Jurkat, Clone E6-1 (cell line): ENCODE data around the gene GYS1.

Source experiments
- DNase-seq: peaks from one replicate; pipeline ENCODE4 v3.0.0-alpha.2; 2011; ENCODE audit warnings: low read depth, low spot score
- H3K4me3 ChIP-seq: 2 replicates; pipeline ENCODE4 v1.5.1; 2011; ENCODE audit warnings: mild to moderate bottlenecking, low read length, control low read depth, moderate library complexity

The GYS1 gene

DNA sequence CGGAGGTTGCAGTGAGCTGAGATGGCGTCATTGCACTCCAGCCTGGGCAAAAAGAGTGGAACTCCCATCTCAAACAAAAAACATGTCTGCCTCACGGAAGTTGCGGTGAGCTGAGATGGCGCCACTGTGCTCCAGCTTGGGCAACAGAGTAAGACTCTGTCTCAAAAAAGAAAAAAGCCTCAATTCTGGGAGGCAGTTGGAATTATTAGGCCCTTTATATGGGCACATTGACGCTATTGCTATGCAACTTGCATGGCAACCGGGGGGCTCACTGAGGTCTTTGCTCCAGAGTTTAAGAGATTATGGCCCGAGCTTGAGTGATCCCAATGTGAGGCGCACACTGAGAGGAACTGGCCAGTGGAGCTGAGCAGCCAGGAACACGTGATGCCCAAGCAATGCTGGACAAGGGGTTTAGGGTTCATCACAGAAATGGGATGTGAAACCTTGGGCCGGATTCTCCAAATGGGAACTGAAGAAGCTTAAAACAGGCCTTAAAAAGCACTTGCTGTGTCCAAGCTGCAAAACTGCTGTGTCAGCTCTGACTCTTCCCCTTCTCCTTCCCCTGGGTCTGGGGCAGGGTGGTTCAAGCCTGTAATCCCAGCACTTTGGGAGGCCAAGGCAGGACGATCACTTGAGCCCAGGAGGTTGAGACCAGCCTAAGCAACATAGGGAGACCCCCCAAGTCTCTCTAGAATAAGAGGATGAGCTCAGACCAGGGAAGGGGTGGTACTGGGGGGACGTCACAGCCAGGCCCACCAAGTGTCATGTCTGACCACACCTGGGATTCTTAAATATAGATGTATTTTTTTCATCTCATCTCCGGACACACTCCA lies 25.5 kb downstream of the GYS1 start:
- H3K4me3 ChIP-seq, result no peak overlapping the region
- no peak for DNase-seq

DNA sequence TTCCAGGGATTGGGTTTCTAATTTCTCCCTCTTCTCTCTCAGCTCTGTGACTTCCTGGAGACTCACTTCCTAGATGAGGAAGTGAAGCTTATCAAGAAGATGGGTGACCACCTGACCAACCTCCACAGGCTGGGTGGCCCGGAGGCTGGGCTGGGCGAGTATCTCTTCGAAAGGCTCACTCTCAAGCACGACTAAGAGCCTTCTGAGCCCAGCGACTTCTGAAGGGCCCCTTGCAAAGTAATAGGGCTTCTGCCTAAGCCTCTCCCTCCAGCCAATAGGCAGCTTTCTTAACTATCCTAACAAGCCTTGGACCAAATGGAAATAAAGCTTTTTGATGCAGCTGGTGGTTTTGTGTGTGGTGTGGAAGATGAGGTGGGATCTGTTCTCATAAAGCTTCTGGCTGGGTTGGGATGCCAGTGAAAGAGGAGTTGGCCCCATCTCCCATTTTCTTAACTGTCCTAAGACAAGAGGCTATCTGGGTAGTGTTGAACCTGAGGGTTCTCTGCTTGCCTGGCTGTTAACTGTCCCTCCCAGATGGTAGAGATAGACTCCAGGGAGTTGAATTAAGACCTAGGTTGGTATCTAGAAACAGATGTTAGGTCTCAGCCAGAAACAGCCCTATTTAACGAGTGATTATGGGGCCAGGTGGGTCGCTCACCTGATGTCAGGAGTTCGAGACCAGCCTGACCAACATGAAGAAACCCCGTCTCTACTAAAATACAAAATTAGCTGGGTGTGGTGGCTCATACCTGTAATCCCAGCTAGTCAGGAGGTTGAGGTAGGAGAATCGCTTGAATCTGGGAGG lies 26.4 kb downstream of the GYS1 start:
- peak overlapping the region; percentile 78 for H3K4me3 ChIP-seq
- no peak for DNase-seq

DNA sequence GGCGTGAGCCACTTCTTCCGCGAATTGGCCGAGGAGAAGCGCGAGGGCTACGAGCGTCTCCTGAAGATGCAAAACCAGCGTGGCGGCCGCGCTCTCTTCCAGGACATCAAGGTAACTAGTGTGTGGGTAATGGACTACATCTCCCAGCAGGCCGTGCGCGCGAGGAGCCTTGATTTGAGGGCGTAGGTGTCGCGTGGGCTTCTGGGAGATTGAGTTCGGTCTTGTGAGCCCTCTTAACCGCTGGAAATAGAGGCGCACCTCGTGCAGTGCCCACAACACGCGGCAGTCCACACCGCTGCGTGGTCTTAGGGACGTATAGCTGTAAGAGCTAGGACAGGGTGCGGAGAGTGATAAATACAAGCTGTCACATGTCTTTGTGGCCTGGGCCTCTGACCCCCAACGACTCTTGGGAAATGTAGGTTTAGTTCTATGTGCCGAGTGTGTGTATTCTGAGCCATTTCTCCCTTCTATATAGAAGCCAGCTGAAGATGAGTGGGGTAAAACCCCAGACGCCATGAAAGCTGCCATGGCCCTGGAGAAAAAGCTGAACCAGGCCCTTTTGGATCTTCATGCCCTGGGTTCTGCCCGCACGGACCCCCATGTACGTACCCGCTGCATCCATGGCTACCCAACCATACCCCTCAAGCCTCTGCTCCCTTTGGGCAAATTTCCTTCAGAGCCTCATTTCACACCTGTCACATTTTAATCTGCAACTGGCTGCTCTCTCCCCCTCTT lies 27.1 kb downstream of the GYS1 start:
- DNase-seq, result peak; percentile 91

DNA sequence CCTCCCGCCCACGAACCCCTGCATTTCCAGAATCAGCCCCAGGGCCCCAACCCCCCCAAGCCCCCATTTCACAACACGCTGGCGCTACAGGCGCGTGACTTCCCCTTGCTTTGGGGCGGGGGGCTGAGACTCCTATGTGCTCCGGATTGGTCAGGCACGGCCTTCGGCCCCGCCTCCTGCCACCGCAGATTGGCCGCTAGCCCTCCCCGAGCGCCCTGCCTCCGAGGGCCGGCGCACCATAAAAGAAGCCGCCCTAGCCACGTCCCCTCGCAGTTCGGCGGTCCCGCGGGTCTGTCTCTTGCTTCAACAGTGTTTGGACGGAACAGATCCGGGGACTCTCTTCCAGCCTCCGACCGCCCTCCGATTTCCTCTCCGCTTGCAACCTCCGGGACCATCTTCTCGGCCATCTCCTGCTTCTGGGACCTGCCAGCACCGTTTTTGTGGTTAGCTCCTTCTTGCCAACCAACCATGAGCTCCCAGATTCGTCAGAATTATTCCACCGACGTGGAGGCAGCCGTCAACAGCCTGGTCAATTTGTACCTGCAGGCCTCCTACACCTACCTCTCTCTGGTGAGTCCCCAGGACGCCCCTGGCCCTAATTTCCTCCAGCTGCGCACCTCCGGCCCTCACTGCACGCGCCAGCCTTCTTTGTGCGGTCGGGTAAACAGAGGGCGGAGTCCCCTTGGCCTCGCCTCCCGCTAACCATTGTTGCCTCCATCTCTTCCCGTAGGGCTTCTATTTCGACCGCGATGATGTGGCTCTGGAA lies 27.9 kb downstream of the GYS1 start, which contains the start of gene FTL:
Gene FTL, plus strand, starts transcription at position 270 of the 766 bp plus-strand sequence. Its CDS starts 199 bp downstream, at position 469.
- peak within 1 kb of the TSS; percentile 78 for H3K4me3 ChIP-seq

More for the DNA sequence above, 27.1 kb downstream of the GYS1 start:
- peak overlapping the region; percentile 78 for H3K4me3 ChIP-seq

DNA sequence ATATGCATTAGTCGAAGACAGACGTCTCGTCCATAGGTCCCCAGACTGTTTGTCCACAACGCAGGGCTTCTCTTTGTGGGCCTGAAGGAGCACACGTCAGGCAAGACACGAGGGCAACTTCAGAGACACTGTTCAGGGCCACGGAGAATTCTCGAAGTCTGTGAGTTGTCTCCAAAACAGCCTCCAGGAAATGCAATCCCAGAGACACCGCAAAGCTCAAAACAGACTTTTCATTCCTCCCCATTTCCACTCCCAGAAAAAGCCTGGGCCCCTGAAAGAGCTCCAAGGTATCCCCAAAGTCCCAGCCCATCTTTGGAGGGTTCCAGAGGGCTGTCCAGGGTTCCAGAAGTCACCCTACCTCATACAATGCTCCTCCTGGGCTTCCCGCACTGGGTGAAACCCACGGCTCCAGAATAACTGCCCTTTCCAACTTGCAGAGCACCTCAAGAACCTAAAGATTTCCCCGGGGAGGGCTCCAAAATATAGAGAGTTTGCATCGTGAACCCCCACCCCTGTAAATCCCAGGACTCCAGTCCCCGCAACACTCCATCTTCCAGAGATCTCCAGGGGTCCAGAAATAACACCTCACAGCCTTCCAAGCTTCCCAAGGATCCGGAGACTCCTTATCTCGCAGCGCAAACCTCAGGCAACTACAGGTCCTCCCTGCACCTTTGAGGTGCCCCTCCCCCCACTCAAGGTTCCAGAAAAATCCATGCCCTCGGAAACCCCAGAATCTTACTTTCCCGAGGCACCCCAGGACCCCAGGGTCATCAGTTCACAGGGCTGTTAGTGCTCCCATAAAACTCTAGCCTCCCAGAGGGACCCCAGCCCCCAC lies 28.7 kb downstream of the GYS1 start:
- DNase-seq, result no peak
- H3K4me3 ChIP-seq, result peak overlapping the region; percentile 78

More for the DNA sequence above, 27.9 kb downstream of the GYS1 start, which contains the start of gene FTL:
- DNase-seq, result peak; percentile 88

DNA sequence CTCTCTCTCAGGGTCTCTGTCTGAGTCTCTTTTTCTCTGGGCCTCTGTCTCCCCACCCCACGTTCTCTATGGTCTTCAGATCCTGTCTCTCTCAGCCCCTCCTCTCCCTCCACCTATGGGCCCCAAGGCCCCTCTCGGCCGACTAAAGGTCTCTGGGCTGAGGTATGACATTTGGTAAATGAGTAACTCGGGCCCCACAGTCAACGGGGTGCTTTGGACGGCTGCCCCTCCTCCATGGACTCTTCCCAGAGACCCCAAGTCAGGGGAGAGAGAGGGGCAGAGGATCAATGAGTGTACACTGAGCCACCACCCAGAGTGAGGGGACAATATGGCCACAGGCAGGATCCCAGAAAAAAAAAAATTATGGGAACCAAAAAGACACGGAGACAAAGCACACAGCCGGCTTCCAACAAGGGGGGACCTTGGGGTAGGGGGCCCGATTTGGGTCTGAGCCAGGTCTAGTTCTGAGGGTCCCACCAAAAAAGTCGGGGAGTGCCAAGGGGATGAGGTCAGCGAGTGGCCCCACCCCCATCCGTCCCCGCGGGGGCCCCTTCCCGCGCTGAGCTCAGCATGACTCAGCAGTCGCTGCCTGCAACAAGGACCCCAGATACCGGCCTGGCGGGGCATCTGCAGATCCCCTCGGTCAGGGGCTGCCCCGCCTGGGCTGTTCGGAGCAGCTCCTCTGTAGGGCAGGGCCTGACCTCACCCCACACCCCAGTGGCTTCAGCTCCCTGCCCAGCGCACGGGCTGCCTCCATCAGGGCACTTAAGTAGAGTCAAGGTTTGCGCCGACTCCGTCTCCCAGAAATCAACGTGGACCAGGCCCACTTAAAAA lies 29.5 kb downstream of the GYS1 start:
- no peak overlapping the region for H3K4me3 ChIP-seq
- DNase-seq, result no peak

DNA sequence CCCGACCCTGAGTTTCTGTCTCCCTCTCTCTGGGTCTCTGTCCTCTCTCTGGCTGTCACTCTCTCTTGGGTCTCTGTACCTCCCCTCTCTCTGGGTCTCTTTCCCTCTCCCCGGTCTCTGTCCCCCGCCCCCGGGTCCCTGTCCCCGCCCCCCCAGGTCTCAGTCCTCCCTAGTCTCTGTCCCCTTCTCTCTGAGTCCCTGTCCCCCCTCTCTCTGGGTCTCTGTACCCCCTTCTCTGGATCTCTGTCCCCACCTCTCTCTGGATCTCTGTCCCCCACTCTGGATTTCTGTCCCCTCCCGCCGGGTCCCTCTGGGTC lies 30.3 kb downstream of the GYS1 start:
- no peak overlapping the region for H3K4me3 ChIP-seq
- DNase-seq, result no peak

DNA sequence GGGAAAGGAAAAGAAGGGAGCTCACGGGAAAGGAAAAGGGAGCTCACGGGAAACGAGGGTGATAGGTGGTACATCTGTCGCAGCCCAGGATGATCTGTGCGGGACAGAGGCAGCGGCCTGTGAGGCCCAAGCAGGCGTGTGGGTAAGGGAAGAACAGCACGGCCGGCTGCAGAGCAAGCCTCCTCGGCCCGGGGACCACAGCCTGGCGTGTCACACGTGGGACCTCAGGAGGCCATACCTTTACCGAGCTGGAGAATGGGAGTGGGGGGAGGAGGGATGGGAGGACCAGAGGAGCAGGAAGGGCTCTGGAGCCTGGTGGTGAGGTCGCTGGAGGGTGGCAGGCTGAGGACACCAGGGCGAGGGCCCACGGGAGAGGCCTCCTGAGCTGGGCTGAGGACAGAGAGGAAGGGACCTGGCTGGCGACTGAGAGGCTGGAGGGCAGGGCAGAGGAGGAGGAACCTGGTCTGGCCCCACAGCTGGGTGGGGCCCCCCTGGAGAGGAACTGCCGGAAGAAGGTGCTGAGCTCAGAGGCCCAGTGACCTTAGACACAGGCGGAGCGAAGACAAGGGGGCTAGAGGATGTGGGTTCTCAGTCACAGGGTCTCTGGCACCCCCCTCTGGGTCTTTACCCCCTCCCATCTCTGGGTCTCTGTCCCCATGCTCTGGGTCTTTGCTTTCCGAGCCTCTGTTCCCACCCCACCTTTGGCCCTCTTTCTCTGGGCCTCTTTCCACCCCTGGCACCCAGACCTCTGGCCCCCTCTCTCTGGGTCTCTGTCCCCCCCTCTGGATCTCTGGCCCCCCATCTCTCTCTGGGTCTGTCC lies 30.9 kb downstream of the GYS1 start:
- DNase-seq, result no peak
- H3K4me3 ChIP-seq, result no peak overlapping the region

DNA sequence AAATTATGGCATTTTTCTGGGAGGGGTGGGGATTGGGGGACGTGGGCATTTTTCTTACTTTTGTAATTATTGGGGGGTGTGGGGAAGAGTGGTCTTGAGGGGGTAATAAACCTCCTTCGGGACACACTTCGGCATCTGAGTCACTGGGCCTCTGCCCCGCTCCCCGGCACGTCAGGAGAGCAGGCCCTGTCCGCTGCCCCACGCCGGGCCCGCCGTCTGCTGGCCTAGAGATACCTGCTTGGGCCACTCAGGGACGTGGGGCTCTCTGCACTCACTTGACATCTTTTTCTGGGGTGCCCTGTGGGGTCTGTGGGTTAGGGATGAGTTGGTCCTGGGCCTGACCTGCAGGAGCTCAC lies 31.5 kb downstream of the GYS1 start:
- H3K4me3 ChIP-seq, result no peak overlapping the region
- no peak for DNase-seq

DNA sequence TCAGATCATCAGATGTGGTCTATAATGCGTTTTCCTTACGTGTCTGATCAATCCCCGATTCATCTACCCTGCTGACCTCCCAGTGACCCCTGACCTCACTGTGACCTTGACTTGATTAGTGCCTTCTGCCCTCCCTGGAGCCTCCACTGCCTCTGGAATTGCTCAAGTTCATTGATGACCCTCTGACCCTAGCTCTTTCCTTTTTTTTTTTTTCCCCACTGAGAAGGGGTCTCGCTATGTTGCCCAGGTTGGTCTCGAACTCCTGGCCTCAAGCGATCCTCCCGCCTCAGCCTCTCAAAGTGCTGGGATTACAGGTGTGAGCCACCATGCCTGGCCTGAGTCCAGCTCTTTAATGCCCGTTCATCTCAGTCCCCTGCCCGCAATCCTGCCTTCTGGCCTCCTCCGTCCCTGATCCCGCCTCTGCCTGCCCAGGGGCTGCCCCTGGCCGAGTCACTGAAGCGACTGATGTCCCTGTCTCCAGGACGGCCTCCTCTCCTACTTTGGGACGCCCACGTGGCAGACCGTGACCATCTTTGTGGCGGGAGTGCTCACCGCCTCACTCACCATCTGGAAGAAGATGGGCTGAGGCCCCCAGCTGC lies 32.0 kb downstream of the GYS1 start:
- no peak for DNase-seq
- H3K4me3 ChIP-seq, result no peak overlapping the region

DNA sequence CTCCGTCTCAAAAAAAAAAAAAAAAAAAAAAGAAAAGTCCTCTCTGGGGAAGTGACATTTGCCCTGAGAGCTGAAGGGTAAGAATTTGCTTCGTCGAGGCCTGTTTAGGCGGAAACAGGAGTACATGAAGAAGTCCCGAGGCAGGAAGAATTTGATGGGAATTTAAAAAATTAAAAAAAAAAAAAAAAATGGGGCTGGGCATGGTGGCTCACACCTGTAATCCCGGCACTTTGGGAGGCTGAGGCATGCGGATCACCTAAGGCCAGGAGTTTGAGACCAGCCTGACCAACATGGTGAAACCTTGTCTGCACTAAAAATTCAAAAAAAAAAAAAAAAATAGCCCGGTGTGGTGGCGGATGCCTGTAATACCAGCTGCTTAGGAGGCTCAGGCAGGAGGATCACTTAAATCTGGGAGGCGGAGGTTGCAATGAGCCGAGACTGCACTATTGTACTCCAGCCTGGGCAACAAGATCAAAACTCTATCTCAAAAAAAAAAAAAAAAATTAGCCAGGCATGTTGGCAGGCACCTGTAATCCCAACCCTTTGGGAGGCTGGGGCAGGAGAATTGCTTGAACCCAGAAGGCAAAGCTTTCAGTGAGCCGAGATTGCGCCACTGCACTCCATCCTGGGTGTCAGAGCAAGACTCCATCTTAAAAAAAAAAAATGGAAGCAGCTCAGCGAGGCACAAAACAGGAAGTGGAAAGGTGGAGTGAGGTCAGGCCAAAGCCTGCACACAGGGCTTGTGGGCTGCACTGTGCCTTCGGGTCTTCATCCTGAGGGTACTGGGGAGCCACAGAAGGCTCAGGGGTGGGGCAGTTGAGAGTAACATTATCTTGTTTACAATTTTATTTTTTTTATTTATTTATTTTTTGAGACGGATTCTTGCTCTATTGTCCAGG lies 33.5 kb downstream of the GYS1 start:
- DNase-seq, result no peak

DNA sequence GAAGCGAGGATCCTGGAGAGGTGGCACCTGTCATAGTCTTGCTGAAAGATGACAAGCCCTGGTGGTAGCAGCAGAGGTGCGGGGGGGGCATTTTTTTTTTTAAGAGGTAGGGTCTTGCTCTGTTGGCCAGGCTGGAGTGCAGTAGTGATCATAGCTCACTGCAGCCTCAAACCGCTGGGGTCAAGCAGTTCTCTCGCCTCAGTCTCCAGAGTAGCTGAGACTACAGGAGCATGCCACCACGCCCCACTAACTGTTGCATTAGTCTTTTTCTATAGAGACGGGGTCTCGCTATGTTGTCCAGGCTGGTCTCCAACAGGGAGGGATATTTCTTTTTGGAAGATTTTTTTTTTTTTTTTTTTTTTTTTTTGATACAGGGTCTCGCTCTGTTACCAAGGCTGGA lies 35.1 kb downstream of the GYS1 start:
- DNase-seq, result no peak

More for the DNA sequence above, 33.5 kb downstream of the GYS1 start:
- no peak overlapping the region for H3K4me3 ChIP-seq

DNA sequence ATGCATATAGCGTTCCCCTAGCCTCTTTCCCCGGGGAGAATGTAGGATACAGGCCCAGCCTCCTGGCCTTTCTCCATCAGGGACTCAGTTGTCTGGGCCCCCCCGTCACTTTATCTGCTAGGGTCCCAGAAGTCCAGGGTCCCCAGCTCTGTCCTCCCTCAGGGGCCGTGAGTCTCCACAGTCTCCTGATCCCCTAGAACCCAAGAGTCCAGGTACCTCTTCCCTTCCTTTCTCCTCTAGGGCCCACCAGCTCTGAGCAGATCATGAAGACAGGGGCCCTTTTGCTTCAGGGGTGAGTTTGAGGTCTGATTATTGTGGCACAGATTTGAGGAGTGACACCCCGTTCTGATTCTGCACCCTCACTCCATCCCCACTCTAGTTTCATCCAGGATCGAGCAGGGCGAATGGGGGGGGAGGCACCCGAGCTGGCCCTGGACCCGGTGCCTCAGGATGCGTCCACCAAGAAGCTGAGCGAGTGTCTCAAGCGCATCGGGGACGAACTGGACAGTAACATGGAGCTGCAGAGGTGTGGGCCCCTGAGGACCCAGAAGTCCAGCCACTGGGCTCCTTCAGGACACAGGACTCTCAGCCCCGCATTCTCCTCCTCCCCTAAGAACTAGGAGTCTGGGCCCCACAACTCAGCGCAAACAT lies 37.7 kb downstream of the GYS1 start:
- no peak for DNase-seq
- H3K4me3 ChIP-seq, result peak overlapping the region; percentile 88

More for the DNA sequence above, 35.1 kb downstream of the GYS1 start:
- no peak overlapping the region for H3K4me3 ChIP-seq

DNA sequence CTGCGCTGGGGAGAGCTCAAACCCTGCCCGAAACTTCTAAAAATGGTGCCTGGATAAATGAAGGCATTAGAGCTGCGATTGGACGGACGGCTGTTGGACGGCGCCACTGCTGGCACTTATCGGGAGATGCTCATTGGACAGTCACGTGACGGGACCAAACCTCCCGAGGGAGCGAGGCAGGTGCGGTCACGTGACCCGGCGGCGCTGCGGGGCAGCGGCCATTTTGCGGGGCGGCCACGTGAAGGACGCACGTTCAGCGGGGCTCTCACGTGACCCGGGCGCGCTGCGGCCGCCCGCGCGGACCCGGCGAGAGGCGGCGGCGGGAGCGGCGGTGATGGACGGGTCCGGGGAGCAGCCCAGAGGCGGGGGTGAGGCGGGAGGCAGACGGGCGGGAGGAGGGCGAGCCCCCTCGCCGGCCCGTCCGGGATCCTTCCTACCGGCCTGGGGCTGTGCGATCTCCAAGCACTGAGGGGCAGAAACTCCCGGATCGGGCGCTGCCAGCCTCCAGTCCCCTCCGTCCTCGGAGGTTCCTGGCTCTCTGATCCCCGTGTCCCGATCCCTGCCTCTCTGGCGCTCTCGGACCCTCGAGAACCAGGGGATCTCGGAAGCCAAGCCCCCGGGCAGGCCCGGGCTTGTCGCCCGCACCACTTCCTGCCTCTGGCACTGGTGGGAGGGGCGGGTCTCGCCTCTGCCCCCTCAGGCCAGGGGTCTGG lies 38.4 kb downstream of the GYS1 start, which contains the start of gene BAX:
Gene BAX, plus strand, starts transcription at position 281 of the 713 bp plus-strand sequence. Its CDS starts 54 bp downstream, at position 335.
- peak within 1 kb of the TSS; percentile 88 for H3K4me3 ChIP-seq
- peak; percentile 89 for DNase-seq
